SU-DHL-6 (cell line): ENCODE results near the gene PLA2G2A.

Source experiments
- CTCF ChIP-seq: fragments of 200-600 bp; sonication (generic); IDR thresholded peaks from one replicate; pipeline ENCODE4 v1.5.1; 2017; ENCODE audit warnings: antibody characterized with exemption, mild to moderate bottlenecking, low read length, moderate library complexity; ENCODE audit not compliant: insufficient read depth, poor library complexity, severe bottlenecking
- EZH2phosphoT487 ChIP-seq: fragments of 200-600 bp; sonication (generic), shearing (Covaris generic); conservative IDR thresholded peaks from 2 replicates; pipeline ENCODE4 v1.6.1; 2018; ENCODE audit warnings: mild to moderate bottlenecking, antibody characterized with exemption, low read length, moderate library complexity, mixed read lengths

DNA sequence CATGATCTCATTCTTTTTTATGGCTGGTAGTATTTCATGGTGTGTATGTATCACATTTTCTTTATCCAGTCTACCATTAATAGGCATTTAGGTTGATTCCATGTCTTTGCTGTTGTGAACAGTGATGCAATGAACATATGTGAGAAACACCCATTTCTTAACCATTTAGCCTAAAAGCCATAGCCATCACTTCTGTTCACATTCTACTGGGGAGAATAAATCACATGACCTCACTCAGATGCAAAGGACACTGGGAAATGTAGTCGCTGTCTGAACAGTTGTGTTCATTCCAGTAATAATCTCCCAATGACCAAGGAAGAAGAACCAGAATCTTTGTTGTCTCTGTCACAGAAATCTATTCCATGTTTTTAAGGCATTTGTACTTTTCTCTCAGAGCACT, 40.9 kb downstream of the PLA2G2A start:
- TF ChIP-seq CTCF (no peak), EZH2phosphoT487 (no peak)
